K562 (cell line): ENCODE measurements around the gene PIP5K1B. TPM values are rescaled to one million over a fixed set of nuclear protein-coding genes. Genes with fewer than 3 reads are reported as not detected.

Experiments
- DDX20 ChIP-seq: fragments of 450-650 bp; IDR thresholded peaks from 2 replicates; pipeline ENCODE4 v1.6.1; 2016; ENCODE audit warnings: missing genetic modification characterization, low read depth, mild to moderate bottlenecking, missing compliant biosample characterization, moderate library complexity
- FUS ChIP-seq: fragments of 200-400 bp; formaldehyde crosslinking; optimal IDR thresholded peaks from 2 replicates; pipeline ENCODE3; 2017; ENCODE audit warnings: low read depth, low read length
- HDAC1 ChIP-seq, 2 experiments: fragments of 450-650 bp; IDR thresholded peaks; 2 replicates each; pipeline ENCODE4 v1.6.1; 2016 to 2017; ENCODE audit warnings: inconsistent platforms in 1 of 2, mild to moderate bottlenecking in 1 of 2, moderate library complexity in 1 of 2
- HOXB6 ChIP-seq: fragments of 250-450 bp; sonication (Bioruptor Pico); IDR thresholded peaks from 2 replicates; pipeline ENCODE4 v1.5.1; 2022; ENCODE audit warnings: mild to moderate bottlenecking, borderline replicate concordance
- KLF16 ChIP-seq: IDR thresholded peaks from 2 replicates; pipeline ENCODE4 v1.6.1; 2016; ENCODE audit warnings: antibody characterized with exemption
- PHF21A ChIP-seq: fragments of 450-650 bp; IDR thresholded peaks from 2 replicates; pipeline ENCODE4 v1.6.1; 2017; ENCODE audit warnings: low read depth, borderline replicate concordance
- POLR2AphosphoS5 ChIP-seq: IDR thresholded peaks from 2 replicates; pipeline ENCODE4 v1.6.1; 2011; ENCODE audit warnings: mild to moderate bottlenecking, low read depth, low read length, moderate library complexity; ENCODE audit not compliant: control insufficient read depth, insufficient read depth
- SREBF2 ChIP-seq: sonication (generic); formaldehyde crosslinking; IDR thresholded peaks from 2 replicates; pipeline ENCODE4 v1.4.0; 2020; ENCODE audit warnings: mild to moderate bottlenecking, missing genetic modification reagents
- TAF1 ChIP-seq: IDR thresholded peaks from 2 replicates; pipeline ENCODE4 v1.6.1; 2011; ENCODE audit warnings: mild to moderate bottlenecking, low read length, moderate library complexity; ENCODE audit not compliant: insufficient read depth, control insufficient read depth, severe bottlenecking; ENCODE audit errors: extremely low read depth
- ZNF764 ChIP-seq: fragments of 250-450 bp; sonication (Bioruptor Pico); IDR thresholded peaks from 2 replicates; pipeline ENCODE4 v1.4.0; 2020; ENCODE audit warnings: low read depth, mild to moderate bottlenecking, moderate library complexity
- ZNF785 ChIP-seq: fragments of 250-450 bp; sonication (Bioruptor Pico); IDR thresholded peaks from 2 replicates; pipeline ENCODE4 v1.4.0; 2020; ENCODE audit warnings: mild to moderate bottlenecking
- polyA plus RNA-seq, 8 experiments: library from polyadenylated mRNA; depleted of rRNA in 4 of 8; stranded (reverse) in 5 of 8; unstranded in 3 of 8; fragments of >200 nt; fragmentation: Nextera tagmentation in 2 of 8; fragmentation: Illumina TruSeq in 1 of 8; extraction: Ambion mirVana in 2 of 8; extraction: Trizol in 1 of 8; gene quantifications; 2 replicates each; pipeline versions ENCODE4 v1.2.1 to v1.2.3, GENCODE V29; 2011 to 2014; ENCODE audit warnings: inconsistent platforms in 1 of 8, missing spikeins in 1 of 8
- total RNA-seq, 7 experiments: library from RNA; depleted of rRNA in 6 of 7; stranded (reverse); fragments of >200 nt in 6 of 7; fragmentation: Illumina TruSeq in 2 of 7; extraction: Trizol in 2 of 7; gene quantifications; 2 replicates each; pipeline versions ENCODE4 v1.2.1 to v1.2.3, GENCODE V29; 2011 to 2021; ENCODE audit warnings: low replicate concordance in 1 of 7
- TF ChIP-seq, protein P1 (sequence below): fragments of 200-600 bp; sonication (generic); IDR thresholded peaks from one replicate; pipeline ENCODE4 v1.6.1; 2012; ENCODE audit warnings: mild to moderate bottlenecking, low read depth, low read length, inconsistent platforms
- TF ChIP-seq, protein P2 (sequence below): fragments of 450-650 bp; IDR thresholded peaks from 2 replicates; pipeline ENCODE4 v1.6.1; 2018; ENCODE audit not compliant: partially characterized antibody

Gene PIP5K1B
- total and polyA plus RNA-seq, 9 of the 15 experiments (the other 6 are each of a cell fraction or from before 2014, with no cell fraction given), result 3.1 to 12.9 (median 7.4) TPM

DNA sequence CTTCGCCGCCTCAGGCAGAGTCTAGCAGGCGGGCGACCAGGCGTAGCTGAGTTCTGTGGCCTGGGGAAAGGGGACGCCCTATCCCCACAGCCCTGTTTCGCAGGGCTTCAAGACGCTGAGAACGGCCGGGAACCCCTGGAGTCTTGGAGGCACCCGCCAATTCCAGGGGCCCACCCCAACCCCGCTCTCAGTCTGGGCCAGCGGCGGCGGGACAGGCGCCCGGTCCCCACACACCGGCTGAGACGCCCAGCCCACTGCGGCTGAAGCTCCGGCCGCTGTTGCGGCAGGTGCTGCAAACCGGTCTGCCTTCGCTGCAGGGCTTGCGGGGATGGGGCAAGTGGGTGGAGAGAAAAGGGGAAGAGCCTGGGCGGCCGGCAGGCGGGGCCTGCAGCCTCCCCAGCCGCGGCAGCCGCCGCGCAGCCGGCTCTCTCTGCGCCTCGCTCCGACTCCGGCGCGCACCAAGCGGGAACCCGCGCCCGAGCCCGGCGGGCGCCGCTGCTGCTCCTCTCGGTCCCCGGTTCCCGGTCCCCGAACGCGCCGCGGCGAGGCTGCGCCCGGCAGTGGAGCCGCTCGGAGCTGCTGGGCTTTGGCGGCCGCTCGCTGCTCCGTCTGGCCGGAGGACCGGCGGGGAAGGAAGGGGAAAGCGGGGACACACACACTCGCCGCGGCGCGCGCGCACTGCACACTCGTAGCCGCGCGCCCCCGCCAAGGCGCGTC, at the start of gene PIP5K1B (continued):
- TF ChIP-seq, protein P1, sequence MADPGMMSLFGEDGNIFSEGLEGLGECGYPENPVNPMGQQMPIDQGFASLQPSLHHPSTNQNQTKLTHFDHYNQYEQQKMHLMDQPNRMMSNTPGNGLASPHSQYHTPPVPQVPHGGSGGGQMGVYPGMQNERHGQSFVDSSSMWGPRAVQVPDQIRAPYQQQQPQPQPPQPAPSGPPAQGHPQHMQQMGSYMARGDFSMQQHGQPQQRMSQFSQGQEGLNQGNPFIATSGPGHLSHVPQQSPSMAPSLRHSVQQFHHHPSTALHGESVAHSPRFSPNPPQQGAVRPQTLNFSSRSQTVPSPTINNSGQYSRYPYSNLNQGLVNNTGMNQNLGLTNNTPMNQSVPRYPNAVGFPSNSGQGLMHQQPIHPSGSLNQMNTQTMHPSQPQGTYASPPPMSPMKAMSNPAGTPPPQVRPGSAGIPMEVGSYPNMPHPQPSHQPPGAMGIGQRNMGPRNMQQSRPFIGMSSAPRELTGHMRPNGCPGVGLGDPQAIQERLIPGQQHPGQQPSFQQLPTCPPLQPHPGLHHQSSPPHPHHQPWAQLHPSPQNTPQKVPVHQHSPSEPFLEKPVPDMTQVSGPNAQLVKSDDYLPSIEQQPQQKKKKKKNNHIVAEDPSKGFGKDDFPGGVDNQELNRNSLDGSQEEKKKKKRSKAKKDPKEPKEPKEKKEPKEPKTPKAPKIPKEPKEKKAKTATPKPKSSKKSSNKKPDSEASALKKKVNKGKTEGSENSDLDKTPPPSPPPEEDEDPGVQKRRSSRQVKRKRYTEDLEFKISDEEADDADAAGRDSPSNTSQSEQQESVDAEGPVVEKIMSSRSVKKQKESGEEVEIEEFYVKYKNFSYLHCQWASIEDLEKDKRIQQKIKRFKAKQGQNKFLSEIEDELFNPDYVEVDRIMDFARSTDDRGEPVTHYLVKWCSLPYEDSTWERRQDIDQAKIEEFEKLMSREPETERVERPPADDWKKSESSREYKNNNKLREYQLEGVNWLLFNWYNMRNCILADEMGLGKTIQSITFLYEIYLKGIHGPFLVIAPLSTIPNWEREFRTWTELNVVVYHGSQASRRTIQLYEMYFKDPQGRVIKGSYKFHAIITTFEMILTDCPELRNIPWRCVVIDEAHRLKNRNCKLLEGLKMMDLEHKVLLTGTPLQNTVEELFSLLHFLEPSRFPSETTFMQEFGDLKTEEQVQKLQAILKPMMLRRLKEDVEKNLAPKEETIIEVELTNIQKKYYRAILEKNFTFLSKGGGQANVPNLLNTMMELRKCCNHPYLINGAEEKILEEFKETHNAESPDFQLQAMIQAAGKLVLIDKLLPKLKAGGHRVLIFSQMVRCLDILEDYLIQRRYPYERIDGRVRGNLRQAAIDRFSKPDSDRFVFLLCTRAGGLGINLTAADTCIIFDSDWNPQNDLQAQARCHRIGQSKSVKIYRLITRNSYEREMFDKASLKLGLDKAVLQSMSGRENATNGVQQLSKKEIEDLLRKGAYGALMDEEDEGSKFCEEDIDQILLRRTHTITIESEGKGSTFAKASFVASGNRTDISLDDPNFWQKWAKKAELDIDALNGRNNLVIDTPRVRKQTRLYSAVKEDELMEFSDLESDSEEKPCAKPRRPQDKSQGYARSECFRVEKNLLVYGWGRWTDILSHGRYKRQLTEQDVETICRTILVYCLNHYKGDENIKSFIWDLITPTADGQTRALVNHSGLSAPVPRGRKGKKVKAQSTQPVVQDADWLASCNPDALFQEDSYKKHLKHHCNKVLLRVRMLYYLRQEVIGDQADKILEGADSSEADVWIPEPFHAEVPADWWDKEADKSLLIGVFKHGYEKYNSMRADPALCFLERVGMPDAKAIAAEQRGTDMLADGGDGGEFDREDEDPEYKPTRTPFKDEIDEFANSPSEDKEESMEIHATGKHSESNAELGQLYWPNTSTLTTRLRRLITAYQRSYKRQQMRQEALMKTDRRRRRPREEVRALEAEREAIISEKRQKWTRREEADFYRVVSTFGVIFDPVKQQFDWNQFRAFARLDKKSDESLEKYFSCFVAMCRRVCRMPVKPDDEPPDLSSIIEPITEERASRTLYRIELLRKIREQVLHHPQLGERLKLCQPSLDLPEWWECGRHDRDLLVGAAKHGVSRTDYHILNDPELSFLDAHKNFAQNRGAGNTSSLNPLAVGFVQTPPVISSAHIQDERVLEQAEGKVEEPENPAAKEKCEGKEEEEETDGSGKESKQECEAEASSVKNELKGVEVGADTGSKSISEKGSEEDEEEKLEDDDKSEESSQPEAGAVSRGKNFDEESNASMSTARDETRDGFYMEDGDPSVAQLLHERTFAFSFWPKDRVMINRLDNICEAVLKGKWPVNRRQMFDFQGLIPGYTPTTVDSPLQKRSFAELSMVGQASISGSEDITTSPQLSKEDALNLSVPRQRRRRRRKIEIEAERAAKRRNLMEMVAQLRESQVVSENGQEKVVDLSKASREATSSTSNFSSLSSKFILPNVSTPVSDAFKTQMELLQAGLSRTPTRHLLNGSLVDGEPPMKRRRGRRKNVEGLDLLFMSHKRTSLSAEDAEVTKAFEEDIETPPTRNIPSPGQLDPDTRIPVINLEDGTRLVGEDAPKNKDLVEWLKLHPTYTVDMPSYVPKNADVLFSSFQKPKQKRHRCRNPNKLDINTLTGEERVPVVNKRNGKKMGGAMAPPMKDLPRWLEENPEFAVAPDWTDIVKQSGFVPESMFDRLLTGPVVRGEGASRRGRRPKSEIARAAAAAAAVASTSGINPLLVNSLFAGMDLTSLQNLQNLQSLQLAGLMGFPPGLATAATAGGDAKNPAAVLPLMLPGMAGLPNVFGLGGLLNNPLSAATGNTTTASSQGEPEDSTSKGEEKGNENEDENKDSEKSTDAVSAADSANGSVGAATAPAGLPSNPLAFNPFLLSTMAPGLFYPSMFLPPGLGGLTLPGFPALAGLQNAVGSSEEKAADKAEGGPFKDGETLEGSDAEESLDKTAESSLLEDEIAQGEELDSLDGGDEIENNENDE, result no peak
- TF ChIP-seq ZNF764 (no peak), FUS (no peak), POLR2AphosphoS5 (0 out of 2 replicates have a peak, but pooled peaks have one; percentile 30), DDX20 (no peak), PHF21A (no peak), HDAC1 (IDR thresholded peaks at IDR 0.05) (no peak), TAF1 (peak; percentile 26), SREBF2 (CRISPR knock-in tag) (no peak), ZNF785 (no peak), HOXB6 (no peak), KLF16 (no peak)
- TF ChIP-seq, protein P2, sequence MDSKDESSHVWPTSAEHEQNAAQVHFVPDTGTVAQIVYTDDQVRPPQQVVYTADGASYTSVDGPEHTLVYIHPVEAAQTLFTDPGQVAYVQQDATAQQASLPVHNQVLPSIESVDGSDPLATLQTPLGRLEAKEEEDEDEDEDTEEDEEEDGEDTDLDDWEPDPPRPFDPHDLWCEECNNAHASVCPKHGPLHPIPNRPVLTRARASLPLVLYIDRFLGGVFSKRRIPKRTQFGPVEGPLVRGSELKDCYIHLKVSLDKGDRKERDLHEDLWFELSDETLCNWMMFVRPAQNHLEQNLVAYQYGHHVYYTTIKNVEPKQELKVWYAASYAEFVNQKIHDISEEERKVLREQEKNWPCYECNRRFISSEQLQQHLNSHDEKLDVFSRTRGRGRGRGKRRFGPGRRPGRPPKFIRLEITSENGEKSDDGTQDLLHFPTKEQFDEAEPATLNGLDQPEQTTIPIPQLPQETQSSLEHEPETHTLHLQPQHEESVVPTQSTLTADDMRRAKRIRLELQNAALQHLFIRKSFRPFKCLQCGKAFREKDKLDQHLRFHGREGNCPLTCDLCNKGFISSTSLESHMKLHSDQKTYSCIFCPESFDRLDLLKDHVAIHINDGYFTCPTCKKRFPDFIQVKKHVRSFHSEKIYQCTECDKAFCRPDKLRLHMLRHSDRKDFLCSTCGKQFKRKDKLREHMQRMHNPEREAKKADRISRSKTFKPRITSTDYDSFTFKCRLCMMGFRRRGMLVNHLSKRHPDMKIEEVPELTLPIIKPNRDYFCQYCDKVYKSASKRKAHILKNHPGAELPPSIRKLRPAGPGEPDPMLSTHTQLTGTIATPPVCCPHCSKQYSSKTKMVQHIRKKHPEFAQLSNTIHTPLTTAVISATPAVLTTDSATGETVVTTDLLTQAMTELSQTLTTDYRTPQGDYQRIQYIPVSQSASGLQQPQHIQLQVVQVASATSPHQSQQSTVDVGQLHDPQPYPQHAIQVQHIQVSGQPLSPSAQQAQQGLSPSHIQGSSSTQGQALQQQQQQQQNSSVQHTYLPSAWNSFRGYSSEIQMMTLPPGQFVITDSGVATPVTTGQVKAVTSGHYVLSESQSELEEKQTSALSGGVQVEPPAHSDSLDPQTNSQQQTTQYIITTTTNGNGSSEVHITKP, result peak; percentile 70
